IPS-15b (cell line): ENCODE data around the gene SPINT1.
"Not testable (repeated sequence)": the region's sequence is repeated elsewhere in the genome, so short reads cannot be mapped to it uniquely, and the experiment has no call there.

ENCODE experiments used
- H3K27me3 ChIP-seq: one replicate; pipeline ENCODE4 v1.6.1; 2013; ENCODE audit warnings: low read length; ENCODE audit not compliant: control insufficient read depth, insufficient read depth
- H3K36me3 ChIP-seq: one replicate; pipeline ENCODE4 v1.6.1; 2013; ENCODE audit warnings: low read length; ENCODE audit not compliant: control insufficient read depth, insufficient read depth
- H3K4me1 ChIP-seq: one replicate; pipeline ENCODE4 v1.6.1; 2013; ENCODE audit warnings: mild to moderate bottlenecking, low read length; ENCODE audit not compliant: control insufficient read depth, insufficient read depth
- H3K4me3 ChIP-seq: one replicate; pipeline ENCODE4 v1.5.1; 2013; ENCODE audit warnings: low read depth, low read length
- H3K9ac ChIP-seq: one replicate; pipeline ENCODE4 v1.6.1; 2013; ENCODE audit warnings: low read depth, mild to moderate bottlenecking, low read length
- H3K9me3 ChIP-seq: one replicate; pipeline ENCODE4 v1.6.1; 2013; ENCODE audit warnings: mild to moderate bottlenecking, low read length; ENCODE audit not compliant: control insufficient read depth, insufficient read depth

SPINT1 gene

DNA sequence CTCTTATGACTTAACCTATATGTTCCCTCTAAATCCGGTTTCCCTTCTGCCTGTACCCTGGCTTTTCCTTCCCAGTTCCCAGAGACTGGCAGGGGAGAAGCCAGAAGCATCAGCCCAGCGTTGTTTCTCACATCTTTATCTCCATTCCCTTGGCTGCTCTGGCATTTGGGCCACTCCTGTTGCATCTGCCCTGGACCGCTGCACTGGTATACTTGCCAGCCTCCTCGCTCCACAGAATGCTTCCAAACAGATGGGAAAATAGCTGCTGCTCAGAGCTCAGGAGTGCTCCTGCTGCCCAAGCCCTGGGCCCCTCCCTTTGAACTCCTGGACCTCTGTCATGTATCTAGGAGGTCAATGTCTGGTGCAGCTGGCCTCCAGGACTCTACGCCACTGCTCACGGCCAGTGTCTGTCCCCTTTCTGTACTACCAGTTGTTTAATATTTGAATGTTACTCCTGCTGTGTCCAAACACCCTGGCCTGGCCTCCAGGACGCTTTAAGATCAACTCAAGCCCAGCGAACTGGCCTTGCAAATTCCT lies 6.8 kb downstream of the SPINT1 start:
- no peaks in the 10 kb centered on the region for H3K27me3 ChIP-seq
- H3K9ac ChIP-seq, result no peak overlapping the region
- peaks cover 20% of the 10 kb centered on the region for H3K4me1 ChIP-seq
- peaks cover 45% of the 10 kb centered on the region for H3K36me3 ChIP-seq
- H3K4me3 ChIP-seq, result no peak overlapping the region
- H3K9me3 ChIP-seq, result no peaks in the 10 kb centered on the region

DNA sequence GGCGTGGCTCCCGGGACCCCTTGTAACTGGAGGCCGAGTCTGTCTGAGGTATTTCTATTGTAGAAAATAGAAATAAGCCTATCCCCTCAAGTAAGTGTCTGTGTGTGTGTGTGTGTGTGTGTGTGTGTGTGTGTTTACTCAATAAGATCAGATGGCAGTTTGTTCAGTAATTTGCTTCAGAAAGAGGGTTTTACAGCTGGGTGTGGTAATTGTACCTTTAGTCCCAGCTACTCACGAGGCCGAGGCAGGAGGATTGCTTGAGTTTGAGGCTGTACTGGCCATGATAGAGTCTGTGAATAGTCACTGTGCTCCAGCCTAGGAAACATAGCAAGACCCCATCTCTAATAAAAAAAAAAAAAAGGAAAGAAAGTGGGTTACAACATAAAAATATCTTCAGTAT lies 8.7 kb downstream of the SPINT1 start:
- H3K9ac ChIP-seq, result no peak overlapping the region
- peaks cover 53% of the 10 kb centered on the region for H3K36me3 ChIP-seq

DNA sequence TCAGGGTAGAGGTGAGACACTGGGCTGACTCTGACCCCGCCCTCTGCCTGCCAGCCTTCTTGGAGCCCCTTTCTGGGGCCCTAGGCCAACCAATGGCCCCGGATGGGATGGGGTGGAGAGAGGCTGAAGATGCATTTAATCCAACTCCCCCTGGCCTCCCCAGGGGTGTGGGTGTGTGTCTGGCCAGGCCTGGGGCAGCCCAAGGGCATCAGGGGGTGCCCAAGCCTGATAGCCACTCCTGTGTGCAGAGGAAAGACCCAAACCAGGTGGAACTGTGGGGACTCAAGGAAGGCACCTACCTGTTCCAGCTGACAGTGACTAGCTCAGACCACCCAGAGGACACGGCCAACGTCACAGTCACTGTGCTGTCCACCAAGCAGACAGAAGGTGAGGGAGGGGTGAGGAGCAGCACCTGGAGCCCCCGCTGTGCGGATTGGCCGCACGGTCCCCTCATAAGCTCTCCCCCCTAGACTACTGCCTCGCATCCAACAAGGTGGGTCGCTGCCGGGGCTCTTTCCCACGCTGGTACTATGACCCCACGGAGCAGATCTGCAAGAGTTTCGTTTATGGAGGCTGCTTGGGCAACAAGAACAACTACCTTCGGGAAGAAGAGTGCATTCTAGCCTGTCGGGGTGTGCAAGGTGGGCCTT lies 9.5 kb downstream of the SPINT1 start:
- H3K4me3 ChIP-seq, result no peak overlapping the region
- no peaks in the 10 kb centered on the region for H3K4me1 ChIP-seq
- peaks cover 50% of the 10 kb centered on the region for H3K36me3 ChIP-seq
- no peaks in the 10 kb centered on the region for H3K9me3 ChIP-seq
- no peaks in the 10 kb centered on the region for H3K27me3 ChIP-seq
- H3K9ac ChIP-seq, result no peak overlapping the region

More for the DNA sequence above, 8.7 kb downstream of the SPINT1 start:
- Histone ChIP-seq H3K9me3 (no peaks in the 10 kb centered on the region), H3K4me1 (peaks cover 6% of the 10 kb centered on the region), H3K27me3 (no peaks in the 10 kb centered on the region), H3K4me3 (no peak overlapping the region)

DNA sequence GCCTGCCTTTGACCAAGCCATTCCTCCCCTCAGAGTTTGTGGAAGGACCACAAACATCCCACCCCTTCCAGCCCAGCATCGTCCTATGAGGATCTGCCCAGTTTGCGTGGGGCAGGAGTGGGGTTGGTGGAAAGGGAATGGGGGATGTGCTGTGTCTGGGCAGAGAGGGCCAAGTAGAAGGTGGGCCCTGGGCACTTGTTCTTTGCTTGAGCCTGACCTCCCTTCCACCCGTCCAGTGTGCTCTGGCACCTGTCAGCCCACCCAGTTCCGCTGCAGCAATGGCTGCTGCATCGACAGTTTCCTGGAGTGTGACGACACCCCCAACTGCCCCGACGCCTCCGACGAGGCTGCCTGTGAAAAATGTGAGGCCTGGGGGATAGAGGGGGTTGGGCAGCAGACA lies 10.3 kb downstream of the SPINT1 start:
- H3K27me3 ChIP-seq, result no peaks in the 10 kb centered on the region
- H3K4me3 ChIP-seq, result no peak overlapping the region
- no peaks in the 10 kb centered on the region for H3K9me3 ChIP-seq
- no peak overlapping the region for H3K9ac ChIP-seq
- H3K4me1 ChIP-seq, result no peaks in the 10 kb centered on the region
- peaks cover 50% of the 10 kb centered on the region for H3K36me3 ChIP-seq

DNA sequence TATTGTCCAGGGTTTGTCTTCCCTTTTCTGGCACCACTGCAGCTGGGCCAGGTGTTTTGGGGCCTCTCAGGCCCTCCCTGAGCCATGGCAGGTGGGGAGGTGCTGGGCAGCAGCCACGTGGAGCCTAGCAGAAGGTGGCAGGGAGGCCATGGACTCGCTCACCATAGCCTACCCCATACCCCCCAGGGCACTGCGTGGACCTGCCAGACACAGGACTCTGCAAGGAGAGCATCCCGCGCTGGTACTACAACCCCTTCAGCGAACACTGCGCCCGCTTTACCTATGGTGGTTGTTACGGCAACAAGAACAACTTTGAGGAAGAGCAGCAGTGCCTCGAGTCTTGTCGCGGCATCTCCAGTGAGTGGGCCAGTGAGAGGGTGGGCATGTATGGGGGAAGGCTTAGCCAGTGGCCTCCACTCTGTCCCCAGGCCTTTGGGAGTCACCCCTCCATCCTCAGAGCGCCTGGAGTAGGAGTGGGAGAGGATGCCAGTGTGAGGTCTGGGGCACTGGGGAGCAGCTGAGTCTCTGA lies 11.9 kb downstream of the SPINT1 start:
- Histone ChIP-seq H3K9ac (no peak overlapping the region), H3K36me3 (peaks cover 39% of the 10 kb centered on the region)

DNA sequence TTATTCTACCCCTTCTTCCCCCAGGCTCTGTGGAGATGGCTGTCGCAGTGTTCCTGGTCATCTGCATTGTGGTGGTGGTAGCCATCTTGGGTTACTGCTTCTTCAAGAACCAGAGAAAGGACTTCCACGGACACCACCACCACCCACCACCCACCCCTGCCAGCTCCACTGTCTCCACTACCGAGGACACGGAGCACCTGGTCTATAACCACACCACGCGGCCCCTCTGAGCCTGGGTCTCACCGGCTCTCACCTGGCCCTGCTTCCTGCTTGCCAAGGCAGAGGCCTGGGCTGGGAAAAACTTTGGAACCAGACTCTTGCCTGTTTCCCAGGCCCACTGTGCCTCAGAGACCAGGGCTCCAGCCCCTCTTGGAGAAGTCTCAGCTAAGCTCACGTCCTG lies 12.9 kb downstream of the SPINT1 start:
- Histone ChIP-seq H3K4me3 (no peak overlapping the region), H3K9me3 (no peaks in the 10 kb centered on the region), H3K4me1 (no peaks in the 10 kb centered on the region), H3K36me3 (peaks cover 36% of the 10 kb centered on the region), H3K9ac (no peak overlapping the region), H3K27me3 (no peaks in the 10 kb centered on the region)

More for the DNA sequence above, 11.9 kb downstream of the SPINT1 start:
- no peak overlapping the region for H3K4me3 ChIP-seq
- no peaks in the 10 kb centered on the region for H3K27me3 ChIP-seq
- no peaks in the 10 kb centered on the region for H3K9me3 ChIP-seq
- H3K4me1 ChIP-seq, result no peaks in the 10 kb centered on the region

DNA sequence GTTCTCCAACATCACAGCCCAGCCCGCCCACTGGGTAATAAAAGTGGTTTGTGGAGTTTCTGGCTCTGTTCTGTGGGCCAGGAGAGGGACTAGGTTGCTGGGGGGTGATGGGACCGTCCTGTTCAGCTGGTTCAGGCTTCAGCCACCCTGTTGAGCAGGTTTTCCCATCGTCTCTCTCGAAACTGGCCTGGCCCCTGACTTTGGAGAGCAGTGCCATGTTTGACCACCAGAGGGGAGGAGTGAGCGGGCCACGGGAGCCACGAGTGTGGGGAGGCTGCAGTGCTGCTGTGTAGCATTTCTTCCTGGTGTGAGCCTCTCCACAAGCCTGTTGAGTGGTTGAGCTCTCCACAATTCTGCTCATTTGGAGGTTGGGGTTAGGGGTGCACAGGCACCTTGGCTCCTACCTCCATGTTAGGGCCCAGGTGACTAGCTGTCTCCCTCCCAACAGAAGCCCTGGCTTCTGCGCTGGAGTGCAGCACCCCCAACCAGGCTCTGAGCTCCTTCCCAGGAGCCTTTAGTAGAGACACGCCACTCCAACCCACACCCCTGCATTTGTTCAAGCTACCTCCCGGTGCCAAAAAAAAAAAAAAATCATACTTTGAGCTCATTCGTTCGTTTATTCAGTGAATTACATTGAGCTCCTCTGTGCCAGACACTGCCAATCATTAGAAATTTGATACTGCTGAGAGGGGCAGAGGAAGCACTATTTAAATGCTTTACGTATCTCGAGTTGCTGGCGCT lies 13.9 kb downstream of the SPINT1 start:
- Histone ChIP-seq H3K4me1 (no peaks in the 10 kb centered on the region), H3K36me3 (peaks cover 31% of the 10 kb centered on the region), H3K9ac (no peak overlapping the region), H3K27me3 (no peaks in the 10 kb centered on the region), H3K9me3 (no peaks in the 10 kb centered on the region), H3K4me3 (no peak overlapping the region)

DNA sequence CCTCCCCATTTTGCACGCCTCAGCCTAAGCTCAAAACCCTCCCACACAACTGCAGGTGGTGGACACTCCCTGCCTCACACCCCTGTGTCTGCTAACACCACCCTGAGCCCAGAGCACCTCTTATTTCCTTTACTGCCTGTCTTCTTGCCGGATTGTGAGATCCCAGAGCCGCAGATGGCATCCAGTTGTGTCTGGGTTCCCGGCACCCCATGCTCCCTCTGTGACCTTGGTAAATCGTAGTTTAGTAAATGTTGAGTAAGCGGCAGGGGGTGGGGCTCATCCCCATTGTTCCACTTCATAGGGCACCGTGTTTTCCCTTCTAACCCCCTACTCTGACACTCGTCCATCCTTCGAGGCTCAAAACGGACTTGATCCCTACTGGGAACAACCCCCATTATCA lies 14.9 kb downstream of the SPINT1 start:
- H3K4me1 ChIP-seq, result no peaks in the 10 kb centered on the region

DNA sequence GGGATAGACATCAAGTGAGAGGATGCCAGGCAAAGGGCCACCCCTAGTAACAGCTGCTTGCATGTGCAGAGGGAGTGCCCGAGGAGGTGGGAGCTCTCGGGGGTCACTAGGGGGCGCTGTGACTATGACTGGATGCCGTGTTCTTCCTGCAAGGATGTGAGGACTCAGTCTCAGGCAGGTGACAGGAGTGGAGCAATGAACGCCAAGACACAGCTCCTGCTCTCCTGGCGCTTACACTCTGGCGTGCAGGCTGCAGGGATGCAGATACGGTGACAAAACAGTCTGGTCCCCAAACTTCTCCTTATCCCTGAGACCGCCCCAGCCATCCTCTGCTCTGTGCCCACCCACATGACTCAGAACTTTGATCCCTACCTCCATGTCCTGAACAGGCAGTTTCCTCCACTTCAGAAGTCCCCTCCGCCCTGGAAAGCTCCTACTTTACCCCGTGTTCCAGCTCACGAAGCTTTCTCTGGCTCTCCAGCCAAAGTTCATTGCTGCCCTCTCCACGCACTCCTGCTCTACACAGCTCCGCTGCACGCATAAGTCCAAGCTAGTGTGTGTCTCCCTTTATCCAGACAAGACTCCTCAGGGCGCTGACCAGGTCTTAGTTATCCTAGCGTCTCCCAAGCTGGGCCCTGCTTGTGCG lies 15.5 kb downstream of the SPINT1 start:
- no peaks in the 10 kb centered on the region for H3K4me1 ChIP-seq
- no peaks in the 10 kb centered on the region for H3K9me3 ChIP-seq
- H3K9ac ChIP-seq, result no peak overlapping the region
- no peaks in the 10 kb centered on the region for H3K27me3 ChIP-seq
- H3K36me3 ChIP-seq, result peaks cover 21% of the 10 kb centered on the region
- no peak overlapping the region for H3K4me3 ChIP-seq

More for the DNA sequence above, 14.9 kb downstream of the SPINT1 start:
- no peaks in the 10 kb centered on the region for H3K9me3 ChIP-seq
- H3K4me3 ChIP-seq, result no peak overlapping the region
- H3K27me3 ChIP-seq, result no peaks in the 10 kb centered on the region
- H3K9ac ChIP-seq, result no peak overlapping the region
- peaks cover 24% of the 10 kb centered on the region for H3K36me3 ChIP-seq

DNA sequence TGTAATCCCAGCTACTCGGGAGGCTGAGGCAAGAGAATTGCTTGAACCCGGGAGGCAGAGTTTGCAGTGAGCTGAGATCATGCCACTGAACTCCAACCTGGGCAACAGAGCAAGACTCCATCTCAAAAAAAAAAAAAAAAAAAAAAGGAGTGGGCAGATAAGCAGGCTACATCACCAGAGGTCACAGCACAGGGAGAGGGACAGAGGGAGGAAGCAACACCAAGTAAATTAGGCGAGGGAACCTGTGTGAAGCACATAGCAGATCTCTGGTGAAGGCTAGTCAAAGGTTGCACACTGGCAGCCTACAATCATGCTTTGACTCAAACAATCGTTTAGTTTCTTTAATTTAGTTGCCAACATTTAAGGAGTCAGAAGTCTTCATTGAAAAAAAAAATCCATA lies 17.3 kb downstream of the SPINT1 start:
- H3K9me3 ChIP-seq, H3K9ac ChIP-seq, H3K4me1 ChIP-seq, H3K36me3 ChIP-seq, H3K27me3 ChIP-seq, H3K4me3 ChIP-seq: not testable (repeated sequence)

DNA sequence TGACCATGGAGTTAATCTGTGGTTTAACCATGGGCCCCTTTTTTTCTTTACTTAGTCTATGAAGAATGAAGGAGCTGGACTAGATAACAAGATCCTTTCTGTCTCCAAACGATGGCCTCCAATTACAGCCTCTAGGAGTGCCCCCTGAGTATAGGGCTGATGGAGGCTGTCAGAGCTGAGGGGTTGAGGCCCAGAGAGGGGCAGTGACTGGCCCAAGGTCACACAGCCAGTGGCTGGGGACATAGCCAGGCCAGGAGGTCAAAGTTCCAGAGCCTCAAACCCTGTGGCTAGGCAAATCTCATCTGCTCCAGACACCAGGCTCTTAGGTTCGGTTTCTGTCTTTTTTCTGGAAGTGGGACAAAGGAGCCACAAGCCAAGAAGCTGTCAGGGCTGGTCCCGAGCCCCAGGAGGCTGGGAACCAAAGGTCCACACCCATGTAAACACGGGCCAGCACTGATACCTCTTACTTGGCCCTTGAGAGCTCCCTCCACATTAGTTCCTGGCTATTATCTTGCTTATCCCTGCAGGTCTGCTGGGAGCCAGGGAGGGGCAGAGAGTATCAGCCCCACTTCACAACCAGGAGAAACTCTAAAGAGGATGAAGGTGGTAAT lies 19.9 kb downstream of the SPINT1 start:
- Histone ChIP-seq H3K9me3 (no peaks in the 10 kb centered on the region), H3K4me3 (no peak overlapping the region), H3K9ac (no peak overlapping the region), H3K27me3 (no peaks in the 10 kb centered on the region), H3K36me3 (no peaks in the 10 kb centered on the region), H3K4me1 (no peaks in the 10 kb centered on the region)
